ENCODE results near the gene OR5K4.
"Not testable (repeated sequence)": the region's sequence is repeated elsewhere in the genome, so short reads cannot be mapped to it uniquely, and the experiment has no call there.

OR5K4 gene

GRCh38 chr3:98371853-98372252, 18.2 kb downstream of the OR5K4 start:
- no peak for DNase-seq

GRCh38 chr3:98372445-98372844, 18.8 kb downstream of the OR5K4 start:
- DNase-seq = no peak

GRCh38 chr3:98376631-98377030, 23.0 kb downstream of the OR5K4 start:
- no peak for DNase-seq

GRCh38 chr3:98388147-98388546, 34.5 kb downstream of the OR5K4 start:
- DNase-seq = no peak

DNA sequence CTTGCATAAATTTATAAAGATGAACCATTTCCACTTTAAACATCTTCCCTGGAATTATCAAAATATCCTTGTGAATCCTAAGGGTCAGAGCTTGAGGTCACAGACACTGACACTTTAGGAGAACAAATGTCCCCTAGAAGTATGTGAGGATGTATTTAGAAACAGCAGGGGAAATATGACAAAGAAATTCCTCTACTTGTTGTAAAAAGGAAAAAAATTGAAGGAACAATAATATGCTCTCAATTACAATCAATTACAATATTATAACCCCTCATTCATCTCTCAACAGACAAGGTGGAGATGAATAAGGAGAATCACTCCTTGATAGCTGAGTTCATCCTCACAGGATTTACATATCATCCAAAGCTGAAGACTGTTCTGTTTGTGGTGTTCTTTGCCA, 36.7 kb downstream of the OR5K4 start, which contains the start of gene OR5K3:
TSS of gene OR5K3 (plus strand) at position 301 of the 400 bp plus-strand sequence. CDS start at position 301, 0 bp downstream.
- DNase-seq = no peak

DNA sequence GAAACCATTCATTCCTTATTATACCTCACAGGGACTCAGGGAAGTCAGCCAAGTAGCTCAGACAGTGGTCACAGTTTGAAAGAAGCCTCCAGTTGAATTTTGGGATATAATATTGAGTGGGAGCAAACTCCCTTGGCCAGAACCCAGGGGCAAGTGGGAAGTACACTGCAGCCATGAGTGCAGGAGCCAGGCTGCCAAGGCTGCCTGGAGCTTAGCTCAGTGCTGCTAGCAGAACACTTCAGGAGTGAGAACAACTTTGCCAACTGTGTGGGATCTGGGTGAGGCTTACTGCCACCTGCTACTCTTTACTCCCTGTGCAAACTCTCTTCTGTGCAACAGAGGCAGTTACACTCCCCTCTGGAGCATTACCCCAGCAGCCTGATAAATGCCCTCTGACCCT, 41.4 kb downstream of the OR5K4 start:
- no peak for DNase-seq

DNA sequence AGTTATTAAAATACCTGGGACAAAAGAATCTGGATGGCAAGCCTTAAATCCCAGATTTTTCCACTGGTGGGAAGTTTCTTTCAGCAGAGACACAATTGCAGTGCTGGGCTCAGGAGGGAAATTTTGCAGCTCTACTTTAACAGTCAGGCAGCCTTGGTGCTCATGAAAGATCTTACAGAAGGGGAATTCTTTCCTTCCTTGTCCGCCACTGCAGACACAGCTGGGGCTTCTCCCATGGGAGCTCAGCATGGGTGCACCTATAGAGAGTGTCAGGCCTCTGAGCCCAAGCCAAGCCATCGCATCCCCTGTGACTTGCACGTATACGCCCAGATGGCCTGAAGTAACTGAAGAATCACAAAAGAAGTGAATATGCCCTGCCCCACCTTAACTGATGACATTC, 42.8 kb downstream of the OR5K4 start:
- not testable (repeated sequence) for DNase-seq

DNA sequence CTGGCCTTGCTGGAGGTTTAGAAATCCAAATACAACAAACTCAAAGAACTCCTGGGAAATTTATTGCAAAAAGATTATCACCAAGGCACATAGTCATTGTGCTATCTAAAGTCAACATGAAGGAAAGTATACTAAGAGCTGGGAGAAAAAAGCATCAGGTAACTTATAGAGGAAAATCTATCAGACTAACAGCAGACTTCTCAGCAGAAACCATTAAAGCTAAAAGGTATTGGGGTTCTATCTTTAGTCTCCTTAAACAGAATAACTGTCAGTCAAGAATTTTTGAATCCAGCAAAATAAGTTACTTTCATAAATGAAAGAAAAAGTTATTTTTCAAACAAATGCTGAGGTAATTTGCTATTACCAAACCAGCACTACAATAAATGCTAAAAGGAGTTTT, 44.9 kb downstream of the OR5K4 start:
- no peak for DNase-seq

DNA sequence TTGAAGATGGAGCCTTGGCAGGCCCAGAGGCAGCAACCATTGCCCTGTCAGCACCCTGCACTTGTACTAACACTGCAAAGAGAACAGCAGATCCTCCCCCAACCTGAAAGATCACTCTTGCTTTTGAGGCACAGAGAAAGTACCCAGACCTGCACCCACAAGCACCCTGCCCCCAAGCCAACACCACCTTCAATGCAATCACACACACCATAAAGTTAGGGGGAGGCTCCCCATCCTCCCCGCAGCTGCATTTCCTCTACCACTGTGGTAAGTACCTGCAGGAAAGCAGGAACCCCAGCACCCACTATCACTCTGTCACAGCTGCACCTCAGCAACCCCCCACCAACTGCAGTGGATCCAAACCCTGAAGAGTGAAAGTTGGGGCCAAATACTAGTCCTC, 48.9 kb downstream of the OR5K4 start:
- no peak for DNase-seq

GRCh38 chr3:98404010-98404409, 50.4 kb downstream of the OR5K4 start:
- no peak for DNase-seq

Data from GF-D8 (cell line).